Parathyroid adenoma (tissue), 2 donors: ENCODE results near the gene USP24.

Source experiments
- H2AFZ ChIP-seq: fragments of 300-600 bp; sonication (generic); one replicate; pipeline ENCODE4 v1.7.0; 2017; ENCODE audit warnings: antibody characterized with exemption, mild to moderate bottlenecking
- H3K27ac ChIP-seq: fragments of 300-600 bp; sonication (generic); one replicate; pipeline ENCODE4 v1.7.0; 2017
- H3K27me3 ChIP-seq: fragments of 300-600 bp; sonication (generic); one replicate; pipeline ENCODE4 v1.7.0; 2017; ENCODE audit warnings: low read length; ENCODE audit not compliant: control insufficient read depth, insufficient read depth
- H3K36me3 ChIP-seq: fragments of 300-600 bp; sonication (generic); one replicate; pipeline ENCODE4 v1.7.0; 2017; ENCODE audit warnings: low read length; ENCODE audit not compliant: control insufficient read depth, insufficient read depth
- H3K4me1 ChIP-seq: fragments of 300-600 bp; sonication (generic); one replicate; pipeline ENCODE4 v1.7.0; 2017; ENCODE audit warnings: control low read depth
- H3K4me2 ChIP-seq: fragments of 300-600 bp; sonication (generic); one replicate; pipeline ENCODE4 v1.7.0; 2017; ENCODE audit warnings: low read length
- H3K4me3 ChIP-seq: fragments of 300-600 bp; sonication (generic); one replicate; pipeline ENCODE4 v1.7.0; 2017; ENCODE audit warnings: low read depth, low read length
- H3K79me2 ChIP-seq: fragments of 300-600 bp; sonication (generic); one replicate; pipeline ENCODE4 v1.7.0; 2017; ENCODE audit warnings: control low read depth
- H3K9ac ChIP-seq: fragments of 300-600 bp; sonication (generic); one replicate; pipeline ENCODE4 v1.7.0; 2017; ENCODE audit warnings: mild to moderate bottlenecking
- H3K9me3 ChIP-seq: fragments of 300-600 bp; sonication (generic); one replicate; pipeline ENCODE4 v1.7.0; 2017; ENCODE audit warnings: low read length; ENCODE audit not compliant: control insufficient read depth
- TF ChIP-seq, protein P1 (sequence below): fragments of 300-600 bp; sonication (generic); IDR thresholded peaks from one replicate; pipeline ENCODE4 v1.7.0; 2017; ENCODE audit warnings: antibody characterized with exemption, mild to moderate bottlenecking
- donor health status: primary hyperparathyroidism.

USP24 gene

DNA sequence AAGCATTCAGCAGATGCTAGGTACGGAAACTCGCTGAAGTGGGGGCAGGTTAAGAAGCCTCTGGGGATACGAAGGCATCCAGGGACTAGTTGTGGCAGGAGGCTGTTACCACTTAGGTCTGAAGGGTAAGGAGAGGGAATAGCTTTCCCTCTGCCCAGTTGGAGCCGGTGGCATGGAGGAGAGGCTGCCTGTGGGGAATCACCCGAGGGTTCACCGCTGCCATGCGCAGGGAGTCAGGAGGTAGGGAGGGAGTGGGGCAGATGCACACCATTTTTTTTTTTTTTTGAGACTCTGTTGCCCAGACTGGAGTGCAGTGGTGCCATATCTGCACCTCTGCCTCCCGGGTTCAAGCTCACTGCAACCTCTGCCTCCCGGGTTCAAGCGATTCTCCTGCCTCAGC, 169.7 kb downstream of the USP24 start:
- Histone ChIP-seq H3K9ac (no peak overlapping the region), H3K4me2 (no peak overlapping the region), H3K27me3 (no peaks in the 10 kb centered on the region), H3K4me1 (no peaks in the 10 kb centered on the region), H3K9me3 (no peaks in the 10 kb centered on the region), H2AFZ (no peak overlapping the region), H3K27ac (no peak overlapping the region), H3K4me3 (no peak overlapping the region), H3K79me2 (no peaks in the 10 kb centered on the region), H3K36me3 (no peaks in the 10 kb centered on the region)
- TF ChIP-seq, protein P1, sequence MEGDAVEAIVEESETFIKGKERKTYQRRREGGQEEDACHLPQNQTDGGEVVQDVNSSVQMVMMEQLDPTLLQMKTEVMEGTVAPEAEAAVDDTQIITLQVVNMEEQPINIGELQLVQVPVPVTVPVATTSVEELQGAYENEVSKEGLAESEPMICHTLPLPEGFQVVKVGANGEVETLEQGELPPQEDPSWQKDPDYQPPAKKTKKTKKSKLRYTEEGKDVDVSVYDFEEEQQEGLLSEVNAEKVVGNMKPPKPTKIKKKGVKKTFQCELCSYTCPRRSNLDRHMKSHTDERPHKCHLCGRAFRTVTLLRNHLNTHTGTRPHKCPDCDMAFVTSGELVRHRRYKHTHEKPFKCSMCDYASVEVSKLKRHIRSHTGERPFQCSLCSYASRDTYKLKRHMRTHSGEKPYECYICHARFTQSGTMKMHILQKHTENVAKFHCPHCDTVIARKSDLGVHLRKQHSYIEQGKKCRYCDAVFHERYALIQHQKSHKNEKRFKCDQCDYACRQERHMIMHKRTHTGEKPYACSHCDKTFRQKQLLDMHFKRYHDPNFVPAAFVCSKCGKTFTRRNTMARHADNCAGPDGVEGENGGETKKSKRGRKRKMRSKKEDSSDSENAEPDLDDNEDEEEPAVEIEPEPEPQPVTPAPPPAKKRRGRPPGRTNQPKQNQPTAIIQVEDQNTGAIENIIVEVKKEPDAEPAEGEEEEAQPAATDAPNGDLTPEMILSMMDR, result no peak

DNA sequence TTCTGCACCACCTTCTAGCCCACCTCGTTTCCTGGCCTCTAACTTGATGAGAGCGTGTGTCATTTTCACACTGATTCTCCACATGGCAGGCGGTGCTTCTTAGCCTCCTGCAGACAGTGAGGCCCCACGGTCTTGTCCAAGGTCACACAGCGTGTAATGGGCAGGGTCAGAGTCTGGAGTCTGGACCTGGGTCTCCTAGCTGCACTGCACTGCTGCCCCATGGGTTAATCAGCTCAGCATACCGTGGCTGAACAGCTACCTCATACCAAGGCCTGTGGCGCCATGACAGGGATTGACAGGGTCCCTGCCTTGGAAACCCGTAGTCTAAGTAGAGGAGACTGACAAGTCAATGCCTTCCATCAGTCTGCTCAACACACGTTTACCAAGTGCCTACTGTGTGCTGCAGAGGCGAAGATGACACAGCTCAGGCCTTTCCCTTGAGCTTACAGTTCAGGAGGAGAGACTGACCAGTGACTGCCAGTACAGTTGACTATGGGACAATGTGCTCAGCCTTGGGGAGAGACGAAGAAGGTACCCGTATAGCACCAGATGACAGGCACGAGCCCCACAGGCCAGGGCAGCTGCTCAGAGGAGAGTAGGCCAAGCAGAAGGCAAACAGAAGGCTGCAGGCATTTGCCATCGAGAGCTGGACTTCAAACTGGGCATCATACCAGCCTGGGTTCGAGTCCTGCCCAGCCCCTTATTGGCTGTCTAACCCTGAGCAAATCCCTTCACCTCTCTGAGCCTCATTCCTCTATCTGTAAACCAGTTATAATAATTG, 170.4 kb downstream of the USP24 start:
- Histone ChIP-seq H3K79me2 (no peaks in the 10 kb centered on the region), H3K9ac (no peak overlapping the region), H3K27me3 (no peaks in the 10 kb centered on the region), H3K4me1 (no peaks in the 10 kb centered on the region), H3K4me3 (no peak overlapping the region), H3K36me3 (no peaks in the 10 kb centered on the region), H3K4me2 (no peak overlapping the region), H2AFZ (no peak overlapping the region), H3K27ac (no peak overlapping the region), H3K9me3 (no peaks in the 10 kb centered on the region)
- TF ChIP-seq, protein P1, result no peak

- H3K4me1 ChIP-seq, result no peaks in the 10 kb centered on the region
- H3K27ac ChIP-seq, result no peak overlapping the region
- H2AFZ ChIP-seq, result no peak overlapping the region
- no peaks in the 10 kb centered on the region for H3K36me3 ChIP-seq
- TF ChIP-seq, protein P1, result no peak
- no peak overlapping the region for H3K4me3 ChIP-seq
- no peaks in the 10 kb centered on the region for H3K27me3 ChIP-seq
- H3K9me3 ChIP-seq, result no peaks in the 10 kb centered on the region
- H3K4me2 ChIP-seq, result no peak overlapping the region
- no peaks in the 10 kb centered on the region for H3K79me2 ChIP-seq
- no peak overlapping the region for H3K9ac ChIP-seq
Observed at GRCh38 chr1:55043726-55044125, 171.4 kb downstream of the USP24 start.

GRCh38 chr1:55043011-55043410, 172.2 kb downstream of the USP24 start:
- Histone ChIP-seq H3K4me1 (no peaks in the 10 kb centered on the region), H3K4me3 (no peak overlapping the region), H3K27me3 (no peaks in the 10 kb centered on the region)

More at GRCh38 chr1:55043011-55043410, 172.2 kb downstream of the USP24 start:
- Histone ChIP-seq H2AFZ (no peak overlapping the region), H3K9ac (no peak overlapping the region), H3K27ac (no peak overlapping the region), H3K79me2 (no peaks in the 10 kb centered on the region), H3K4me2 (no peak overlapping the region), H3K36me3 (no peaks in the 10 kb centered on the region), H3K9me3 (no peaks in the 10 kb centered on the region)
- TF ChIP-seq, protein P1, result no peak
